ENCODE results near the gene SERPINA5. TPM values are rescaled to one million over a fixed set of nuclear protein-coding genes. Genes with fewer than 3 reads are reported as not detected.

Gene SERPINA5
- total RNA-seq, 1 donor from 2014 or later = 3.5 TPM

DNA sequence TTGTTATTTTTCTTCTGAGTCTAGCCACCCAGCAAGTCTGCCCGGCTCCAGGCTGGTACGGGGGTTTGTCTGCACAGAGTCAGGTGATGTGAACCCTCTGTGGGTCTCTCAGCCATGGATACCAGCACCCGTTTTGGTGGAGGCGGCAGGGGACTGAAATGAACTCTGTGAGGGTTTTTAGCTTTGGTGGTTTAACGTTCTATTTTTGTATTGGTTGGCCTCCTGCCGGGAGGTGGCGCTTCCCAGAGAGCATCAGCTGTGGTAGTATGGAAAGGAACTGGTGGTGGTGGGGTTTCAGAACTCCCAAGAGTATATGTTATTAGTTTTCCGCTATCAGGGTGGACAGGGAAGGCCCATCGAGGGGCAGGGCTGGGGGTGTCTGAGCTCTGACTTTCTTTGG lies 25.2 kb upstream of the SERPINA5 start:
- no peak overlapping the region for H3K27ac ChIP-seq
- no peak overlapping the region for H3K4me2 ChIP-seq
- H3K27me3 ChIP-seq = no peaks in the 10 kb centered on the region
- H4K20me1 ChIP-seq (ENCODE audit: low read depth) = no peaks in the 10 kb centered on the region
- peaks cover 24% of the 10 kb centered on the region for H3K9me3 Mint-ChIP-seq
- no peaks in the 10 kb centered on the region for H3K4me1 Mint-ChIP-seq
- no peak overlapping the region for H3K4me3 Mint-ChIP-seq
- H3K79me2 ChIP-seq (ENCODE audit: low read depth) = no peaks in the 10 kb centered on the region
- no peaks in the 10 kb centered on the region for H3K36me3 Mint-ChIP-seq
- no peaks in the 10 kb centered on the region for H3K36me3 ChIP-seq
- no peak for DNase-seq (ENCODE audit: low spot score)
- no peak overlapping the region for H3K27ac Mint-ChIP-seq
- no peak overlapping the region for H2AFZ ChIP-seq (replicated peaks)
- H3K4me1 ChIP-seq = no peaks in the 10 kb centered on the region
- peaks cover 4% of the 10 kb centered on the region for H3K9me3 ChIP-seq (ENCODE audit: low read depth)
- H3K9ac ChIP-seq = no peak overlapping the region
- H3K27me3 Mint-ChIP-seq (ENCODE audit: insufficient read depth, low read depth) = peaks cover 2% of the 10 kb centered on the region
- no peaks in the 10 kb centered on the region for H3F3A ChIP-seq (ENCODE audit: low read depth)
- H3K4me3 ChIP-seq = no peak overlapping the region
- TF ChIP-seq CTCF (IDR thresholded peaks at IDR 0.05) = no peak
- no peak for TF ChIP-seq EZH2 (IDR thresholded peaks at IDR 0.05)
- no peak for TF ChIP-seq EZH2phosphoT487 (IDR thresholded peaks at IDR 0.05)

DNA sequence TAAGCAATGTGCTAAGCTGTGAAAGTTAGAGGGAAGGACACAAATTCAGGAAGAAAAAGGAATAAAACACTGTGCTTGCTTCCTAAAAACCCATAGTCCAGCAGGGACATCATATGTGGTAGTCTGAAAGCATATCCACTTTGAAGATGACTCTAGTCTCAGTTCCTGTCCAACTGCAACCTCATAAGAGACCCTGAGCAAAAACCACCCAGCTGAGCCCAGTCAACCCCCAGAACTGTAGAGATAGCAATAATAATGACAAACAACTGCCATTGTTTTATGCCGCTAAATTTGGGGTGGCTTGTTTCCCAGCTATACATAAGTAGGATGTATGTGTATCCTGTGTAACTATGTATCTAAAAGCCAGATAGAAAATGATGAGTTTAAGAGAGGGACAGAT lies 23.9 kb upstream of the SERPINA5 start:
- TF ChIP-seq CTCF (IDR thresholded peaks at IDR 0.05) = no peak
- no peak for TF ChIP-seq EZH2phosphoT487 (IDR thresholded peaks at IDR 0.05)
- H3K27me3 ChIP-seq = no peaks in the 10 kb centered on the region
- no peak overlapping the region for H3K4me3 Mint-ChIP-seq
- H3K36me3 ChIP-seq = no peaks in the 10 kb centered on the region
- no peaks in the 10 kb centered on the region for H3K36me3 Mint-ChIP-seq
- H4K20me1 ChIP-seq (ENCODE audit: low read depth) = no peaks in the 10 kb centered on the region
- no peak overlapping the region for H3K9ac ChIP-seq
- peaks cover 2% of the 10 kb centered on the region for H3K4me1 Mint-ChIP-seq
- peaks cover 2% of the 10 kb centered on the region for H3K27me3 Mint-ChIP-seq (ENCODE audit: insufficient read depth, low read depth)
- H3K27ac Mint-ChIP-seq = no peak overlapping the region
- H3F3A ChIP-seq (ENCODE audit: low read depth) = no peaks in the 10 kb centered on the region
- DNase-seq (ENCODE audit: low spot score) = no peak
- no peak overlapping the region for H3K4me3 ChIP-seq
- H3K9me3 ChIP-seq (ENCODE audit: low read depth) = peaks cover 4% of the 10 kb centered on the region
- no peaks in the 10 kb centered on the region for H3K79me2 ChIP-seq (ENCODE audit: low read depth)
- H3K9me3 Mint-ChIP-seq = peaks cover 23% of the 10 kb centered on the region
- H3K27ac ChIP-seq = no peak overlapping the region
- no peak overlapping the region for H2AFZ ChIP-seq (replicated peaks)
- no peaks in the 10 kb centered on the region for H3K4me1 ChIP-seq
- H3K4me2 ChIP-seq = no peak overlapping the region

DNA sequence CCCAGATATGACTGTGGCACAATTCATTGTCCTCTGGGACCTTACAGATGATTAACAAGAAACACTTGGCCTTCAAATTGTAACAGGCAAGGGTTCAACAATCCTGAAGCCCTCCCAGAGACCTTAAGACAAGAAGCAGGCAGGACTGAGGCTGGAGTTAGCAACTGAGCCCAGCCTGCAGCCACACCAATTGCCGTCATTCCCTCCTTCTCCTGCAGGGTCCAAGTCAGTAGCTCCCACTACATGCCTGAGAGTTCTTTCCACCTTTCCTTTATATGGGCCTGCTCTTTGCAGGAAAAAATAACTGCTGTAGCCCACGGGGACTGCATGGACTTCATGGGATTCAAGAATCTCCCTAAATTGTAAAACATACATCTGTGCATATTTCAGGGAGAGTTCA lies 22.4 kb upstream of the SERPINA5 start:
- Histone ChIP-seq H3F3A (ENCODE audit: low read depth) (no peaks in the 10 kb centered on the region), H4K20me1 (ENCODE audit: low read depth) (no peaks in the 10 kb centered on the region), H3K27ac (no peak overlapping the region), H3K4me1 (no peaks in the 10 kb centered on the region), H3K79me2 (ENCODE audit: low read depth) (no peaks in the 10 kb centered on the region), H3K27me3 (no peaks in the 10 kb centered on the region), H3K4me3 (no peak overlapping the region), H3K9ac (no peak overlapping the region), H3K9me3 (ENCODE audit: low read depth) (peaks cover 4% of the 10 kb centered on the region), H2AFZ (replicated peaks) (no peak overlapping the region), H3K36me3 (no peaks in the 10 kb centered on the region), H3K4me2 (no peak overlapping the region)
- H3K4me1 Mint-ChIP-seq = peaks cover 2% of the 10 kb centered on the region
- H3K27ac Mint-ChIP-seq = no peak overlapping the region
- H3K27me3 Mint-ChIP-seq (ENCODE audit: insufficient read depth, low read depth) = peaks cover 4% of the 10 kb centered on the region
- peaks cover 15% of the 10 kb centered on the region for H3K9me3 Mint-ChIP-seq
- H3K36me3 Mint-ChIP-seq = no peaks in the 10 kb centered on the region
- TF ChIP-seq EZH2phosphoT487 (IDR thresholded peaks at IDR 0.05) (no peak), EZH2 (IDR thresholded peaks at IDR 0.05) (no peak), CTCF (IDR thresholded peaks at IDR 0.05) (no peak)
- no peak overlapping the region for H3K4me3 Mint-ChIP-seq
- no peak for DNase-seq (ENCODE audit: low spot score)
